Activated naive CD4-positive, alpha-beta T cell treated with anti-CD3 and anti-CD28 coated beads, Interleukin-2, amount 50 U/mL, for 72 hours (primary cell): ENCODE results near the gene KRTAP10-9. TPM values are rescaled to one million over a fixed set of nuclear protein-coding genes. Genes with fewer than 3 reads are reported as not detected.
"Not testable (repeated sequence)": the region's sequence is repeated elsewhere in the genome, so short reads cannot be mapped to it uniquely, and the experiment has no call there.

Source experiments
- ATAC-seq, 2 donors: fragments of 150-1000 bp; cut with Tn5 transposase; 2 replicates each; pipeline ENCODE4 v1.10.0; 2021; ENCODE audit warnings: mild to moderate bottlenecking in 2 of 2, moderate library complexity in 2 of 2
- DNase-seq, 2 donors: peaks; one replicate each; pipeline ENCODE4 v3.0.0; 2021 to 2022; ENCODE audit warnings: low spot score in 2 of 2
- H3K27ac Mint-ChIP-seq, 2 donors: one replicate each; pipeline ENCODE4 v1.8.0; 2022; ENCODE audit warnings: mild to moderate bottlenecking in 2 of 2, mixed read lengths in 2 of 2
- H3K36me3 Mint-ChIP-seq, 2 donors: one replicate each; pipeline ENCODE4 v1.8.0; 2022; ENCODE audit warnings: mixed read lengths in 2 of 2
- H3K9me3 Mint-ChIP-seq, 2 donors: one replicate each; pipeline ENCODE4 v1.8.0; 2022; ENCODE audit warnings: mixed read lengths in 2 of 2
- total RNA-seq, 2 donors: library from RNA; stranded (reverse); gene quantifications; one replicate each; pipeline ENCODE4 v1.2.3, GENCODE V29; 2022

Gene KRTAP10-9
- total RNA-seq, 2 donors from 2014 or later: not detected

GRCh38 chr21:44658913-44659595 lies 32.2 kb downstream of the KRTAP10-9 start:
- Mint-ChIP-seq H3K27ac (no peak overlapping the region), H3K36me3 (peaks cover 31 to 49% of the 10 kb centered on the region in 2 donors), H3K9me3 (peaks cover 19 to 46% of the 10 kb centered on the region in 2 donors)
- ATAC-seq (peak in 1 of 2 donors; percentile 15), DNase-seq (no peak)

GRCh38 chr21:44661567-44661966 lies 34.7 kb downstream of the KRTAP10-9 start:
- H3K36me3 Mint-ChIP-seq: peaks cover 23 to 32% of the 10 kb centered on the region in 2 donors
- not testable (repeated sequence) for DNase-seq, H3K27ac Mint-ChIP-seq, ATAC-seq
- peaks cover 11 to 39% of the 10 kb centered on the region in 2 donors for H3K9me3 Mint-ChIP-seq

GRCh38 chr21:44664691-44665090 lies 37.8 kb downstream of the KRTAP10-9 start:
- H3K9me3 Mint-ChIP-seq: peaks cover 6 to 22% of the 10 kb centered on the region in 2 donors
- DNase-seq (no peak), ATAC-seq (no peak)
- H3K36me3 Mint-ChIP-seq: peaks cover 10 to 20% of the 10 kb centered on the region in 2 donors
- H3K27ac Mint-ChIP-seq: no peak overlapping the region

- ATAC-seq (no peak), DNase-seq (no peak)
- Mint-ChIP-seq H3K9me3 (peaks cover 12 to 13% of the 10 kb centered on the region in 2 donors), H3K27ac (peak within 1 kb of the TSS in 1 of 2 donors; percentile 46), H3K36me3 (peaks cover under 1 to 15% of the 10 kb centered on the region in 2 donors)
These were observed 39.8 kb downstream of the KRTAP10-9 start, which contains the start of gene KRTAP12-2 for GRCh38 chr21:44666401-44667320. Gene KRTAP12-2, minus strand, starts transcription at chr21:44666927. Its CDS starts 41 bp downstream, at chr21:44666886.

GRCh38 chr21:44667612-44668011 lies 40.7 kb downstream of the KRTAP10-9 start:
- H3K27ac Mint-ChIP-seq: no peak overlapping the region
- DNase-seq (no peak), ATAC-seq (no peak)
- peaks cover 6 to 12% of the 10 kb centered on the region in 2 donors for H3K9me3 Mint-ChIP-seq
- H3K36me3 Mint-ChIP-seq: peaks cover 5 to 13% of the 10 kb centered on the region in 2 donors

GRCh38 chr21:44670642-44671432 lies 43.9 kb downstream of the KRTAP10-9 start:
- DNase-seq (no peak), ATAC-seq (no peak)

GRCh38 chr21:44671911-44672310 lies 45.0 kb downstream of the KRTAP10-9 start:
- ATAC-seq (no peak), DNase-seq (no peak)
- H3K36me3 Mint-ChIP-seq: peaks cover 5 to 19% of the 10 kb centered on the region in 2 donors
- no peak overlapping the region for H3K27ac Mint-ChIP-seq
- peaks cover 16 to 20% of the 10 kb centered on the region in 2 donors for H3K9me3 Mint-ChIP-seq

More at GRCh38 chr21:44670642-44671432, 43.9 kb downstream of the KRTAP10-9 start:
- H3K27ac Mint-ChIP-seq: no peak overlapping the region
- peaks cover 16 to 20% of the 10 kb centered on the region in 2 donors for H3K9me3 Mint-ChIP-seq
- peaks cover 5 to 19% of the 10 kb centered on the region in 2 donors for H3K36me3 Mint-ChIP-seq

- ATAC-seq (no peak), DNase-seq (no peak)
- Mint-ChIP-seq H3K27ac (no peak overlapping the region), H3K36me3 (peaks cover 0 to 3% of the 10 kb centered on the region in 2 donors), H3K9me3 (peaks cover 6 to 7% of the 10 kb centered on the region in 2 donors)
These were observed 51.0 kb downstream of the KRTAP10-9 start for GRCh38 chr21:44677881-44678280.

Other genes starting within 250 kb of the KRTAP10-9 start
- 1 to 10 TPM; 4.8 to 5.6 TPM for gene LRRC3, start 171.6 kb upstream of the KRTAP10-9 start, total RNA-seq
- gene KRTAP10-1, start 86.9 kb upstream of the KRTAP10-9 start, total RNA-seq: not detected
- not detected for gene KRTAP10-2, start 75.6 kb upstream of the KRTAP10-9 start, total RNA-seq
- gene KRTAP10-3, start 68.3 kb upstream of the KRTAP10-9 start, total RNA-seq: not detected
- gene KRTAP10-4, start 53.4 kb upstream of the KRTAP10-9 start, total RNA-seq: not detected
- gene KRTAP10-5, start 46.5 kb upstream of the KRTAP10-9 start, total RNA-seq: not detected
- gene KRTAP10-6, start 34.6 kb upstream of the KRTAP10-9 start, total RNA-seq: not detected
- not detected for gene KRTAP10-7, start 26.5 kb upstream of the KRTAP10-9 start, total RNA-seq
- gene KRTAP10-8, start 15.0 kb upstream of the KRTAP10-9 start, total RNA-seq: not detected
- not detected for gene KRTAP10-10, start 10.3 kb downstream of the KRTAP10-9 start, total RNA-seq
- not detected for gene KRTAP10-11, start 19.3 kb downstream of the KRTAP10-9 start, total RNA-seq
- not detected for gene KRTAP12-4, start 27.6 kb downstream of the KRTAP10-9 start, total RNA-seq
- not detected for gene KRTAP12-3, start 30.8 kb downstream of the KRTAP10-9 start, total RNA-seq
- not detected for gene KRTAP12-2, start 39.8 kb downstream of the KRTAP10-9 start, total RNA-seq
- gene KRTAP12-1, start 55.1 kb downstream of the KRTAP10-9 start, total RNA-seq: not detected
- gene KRTAP10-12, start 70.1 kb downstream of the KRTAP10-9 start, total RNA-seq: not detected
- gene TSPEAR, start 84.5 kb downstream of the KRTAP10-9 start, total RNA-seq: not detected
- gene UBE2G2, start 174.7 kb downstream of the KRTAP10-9 start, total RNA-seq: 100 to 1,000 TPM; 114 to 126 TPM
- 10 to 100 TPM; 72.8 to 81.2 TPM for gene SUMO3, start 191.0 kb downstream of the KRTAP10-9 start, total RNA-seq
- 10 to 100 TPM; 61.7 to 99.8 TPM for gene PTTG1IP, start 246.6 kb downstream of the KRTAP10-9 start, total RNA-seq